GM10266 (cell line): ENCODE results near the gene CD1E.
"Not testable (repeated sequence)": the region's sequence is repeated elsewhere in the genome, so short reads cannot be mapped to it uniquely, and the experiment has no call there.

Source experiments
- DNase-seq: peaks from one replicate; pipeline ENCODE4 v3.0.0; 2012; ENCODE audit errors: extremely low spot score
- CTCF ChIP-seq: IDR thresholded peaks from 2 replicates; pipeline ENCODE4 v1.5.1; 2012; ENCODE audit warnings: mild to moderate bottlenecking, low read depth; ENCODE audit not compliant: control insufficient read depth, insufficient read depth; ENCODE audit errors: missing control alignments

CD1E gene

GRCh38 chr1:158362941-158363340 is 9.2 kb downstream of the CD1E start:
- no peak for DNase-seq
- no peak for TF ChIP-seq CTCF

GRCh38 chr1:158366783-158367182 is 13.1 kb downstream of the CD1E start:
- no peak for TF ChIP-seq CTCF
- DNase-seq, result no peak

- peak; percentile 52 for DNase-seq
- TF ChIP-seq CTCF, result no peak
Measured at GRCh38 chr1:158371188-158371953, 17.7 kb downstream of the CD1E start.

- DNase-seq, result not testable (repeated sequence)
Measured at GRCh38 chr1:158374101-158374500, 20.4 kb downstream of the CD1E start.

- no peak for DNase-seq
Measured at GRCh38 chr1:158374860-158375259, 21.2 kb downstream of the CD1E start.

GRCh38 chr1:158390331-158390730 is 36.6 kb downstream of the CD1E start:
- no peak for TF ChIP-seq CTCF
- DNase-seq, result no peak

More at GRCh38 chr1:158374860-158375259, 21.2 kb downstream of the CD1E start:
- no peak for TF ChIP-seq CTCF

- no peak for DNase-seq
Measured at GRCh38 chr1:158391099-158391498, 37.4 kb downstream of the CD1E start.

More at GRCh38 chr1:158391099-158391498, 37.4 kb downstream of the CD1E start:
- TF ChIP-seq CTCF, result no peak
